ENCODE measurements around the gene YIPF1. TPM values are rescaled to one million over a fixed set of nuclear protein-coding genes. Genes with fewer than 3 reads are reported as not detected.

Gene YIPF1
- total RNA-seq, 1 donor from 2014 or later: 18.3 TPM

Other genes starting within 250 kb of the YIPF1 start
- not detected for gene GLIS1, start 150.6 kb downstream of the YIPF1 start, total RNA-seq
- gene NDC1, start 51.5 kb downstream of the YIPF1 start, total RNA-seq: 5.8 TPM
- 39.4 TPM for gene DIO1, start 4.4 kb upstream of the YIPF1 start, total RNA-seq
- 14.4 TPM for gene IFT25, start 55.9 kb upstream of the YIPF1 start, total RNA-seq
- 10.5 TPM for gene LRRC42, start 56.6 kb upstream of the YIPF1 start, total RNA-seq
- gene LDLRAD1, start 128.4 kb upstream of the YIPF1 start, total RNA-seq: 0.63 TPM
- gene TMEM59, start 163.4 kb upstream of the YIPF1 start, total RNA-seq: 275 TPM
- gene TCEANC2, start 163.8 kb upstream of the YIPF1 start, total RNA-seq: 2.9 TPM